Panc1 (cell line): ENCODE measurements around the gene CROCC2.

Experiments
- SIN3A ChIP-seq: IDR thresholded peaks from 2 replicates; pipeline ENCODE4 v1.6.1; 2012; ENCODE audit warnings: low read depth, mild to moderate bottlenecking, low read length, moderate library complexity, borderline replicate concordance; ENCODE audit not compliant: insufficient read depth
- TF ChIP-seq, protein P1 (sequence below): fragments of 450-650 bp; IDR thresholded peaks from 2 replicates; pipeline ENCODE4 v1.5.1; 2017; ENCODE audit warnings: mild to moderate bottlenecking
- TF ChIP-seq, protein P2 (sequence below), 2 experiments: IDR thresholded peaks; 2 replicates each; pipeline ENCODE4 v1.6.1; 2011 to 2012; ENCODE audit warnings: low read depth in 2 of 2, control low read depth in 1 of 2, low read length in 1 of 2, mild to moderate bottlenecking in 1 of 2, moderate library complexity in 1 of 2; ENCODE audit not compliant: insufficient read depth in 1 of 2

DNA sequence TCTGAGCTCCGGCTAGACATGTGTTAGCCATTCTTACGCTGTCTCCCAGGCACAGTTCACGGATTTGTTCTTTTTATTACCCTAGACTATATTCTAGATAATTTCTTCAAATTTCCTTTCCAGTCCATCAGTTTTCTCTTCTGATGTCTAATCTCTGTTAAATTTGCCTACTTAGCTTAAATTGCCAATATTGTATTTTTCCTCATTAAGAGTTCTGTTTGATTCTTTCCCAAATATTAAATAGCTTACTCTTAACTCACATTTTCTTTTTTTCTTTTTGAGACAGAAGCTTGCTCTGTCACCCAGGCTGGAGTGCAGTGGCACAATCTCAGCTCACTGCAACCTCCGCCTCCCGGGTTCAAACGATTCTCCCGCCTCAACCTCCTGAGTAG is 21.2 kb downstream of the CROCC2 start:
- TF ChIP-seq, protein P1, sequence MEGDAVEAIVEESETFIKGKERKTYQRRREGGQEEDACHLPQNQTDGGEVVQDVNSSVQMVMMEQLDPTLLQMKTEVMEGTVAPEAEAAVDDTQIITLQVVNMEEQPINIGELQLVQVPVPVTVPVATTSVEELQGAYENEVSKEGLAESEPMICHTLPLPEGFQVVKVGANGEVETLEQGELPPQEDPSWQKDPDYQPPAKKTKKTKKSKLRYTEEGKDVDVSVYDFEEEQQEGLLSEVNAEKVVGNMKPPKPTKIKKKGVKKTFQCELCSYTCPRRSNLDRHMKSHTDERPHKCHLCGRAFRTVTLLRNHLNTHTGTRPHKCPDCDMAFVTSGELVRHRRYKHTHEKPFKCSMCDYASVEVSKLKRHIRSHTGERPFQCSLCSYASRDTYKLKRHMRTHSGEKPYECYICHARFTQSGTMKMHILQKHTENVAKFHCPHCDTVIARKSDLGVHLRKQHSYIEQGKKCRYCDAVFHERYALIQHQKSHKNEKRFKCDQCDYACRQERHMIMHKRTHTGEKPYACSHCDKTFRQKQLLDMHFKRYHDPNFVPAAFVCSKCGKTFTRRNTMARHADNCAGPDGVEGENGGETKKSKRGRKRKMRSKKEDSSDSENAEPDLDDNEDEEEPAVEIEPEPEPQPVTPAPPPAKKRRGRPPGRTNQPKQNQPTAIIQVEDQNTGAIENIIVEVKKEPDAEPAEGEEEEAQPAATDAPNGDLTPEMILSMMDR, result no peak
- no peak for TF ChIP-seq SIN3A
- TF ChIP-seq, protein P2, sequence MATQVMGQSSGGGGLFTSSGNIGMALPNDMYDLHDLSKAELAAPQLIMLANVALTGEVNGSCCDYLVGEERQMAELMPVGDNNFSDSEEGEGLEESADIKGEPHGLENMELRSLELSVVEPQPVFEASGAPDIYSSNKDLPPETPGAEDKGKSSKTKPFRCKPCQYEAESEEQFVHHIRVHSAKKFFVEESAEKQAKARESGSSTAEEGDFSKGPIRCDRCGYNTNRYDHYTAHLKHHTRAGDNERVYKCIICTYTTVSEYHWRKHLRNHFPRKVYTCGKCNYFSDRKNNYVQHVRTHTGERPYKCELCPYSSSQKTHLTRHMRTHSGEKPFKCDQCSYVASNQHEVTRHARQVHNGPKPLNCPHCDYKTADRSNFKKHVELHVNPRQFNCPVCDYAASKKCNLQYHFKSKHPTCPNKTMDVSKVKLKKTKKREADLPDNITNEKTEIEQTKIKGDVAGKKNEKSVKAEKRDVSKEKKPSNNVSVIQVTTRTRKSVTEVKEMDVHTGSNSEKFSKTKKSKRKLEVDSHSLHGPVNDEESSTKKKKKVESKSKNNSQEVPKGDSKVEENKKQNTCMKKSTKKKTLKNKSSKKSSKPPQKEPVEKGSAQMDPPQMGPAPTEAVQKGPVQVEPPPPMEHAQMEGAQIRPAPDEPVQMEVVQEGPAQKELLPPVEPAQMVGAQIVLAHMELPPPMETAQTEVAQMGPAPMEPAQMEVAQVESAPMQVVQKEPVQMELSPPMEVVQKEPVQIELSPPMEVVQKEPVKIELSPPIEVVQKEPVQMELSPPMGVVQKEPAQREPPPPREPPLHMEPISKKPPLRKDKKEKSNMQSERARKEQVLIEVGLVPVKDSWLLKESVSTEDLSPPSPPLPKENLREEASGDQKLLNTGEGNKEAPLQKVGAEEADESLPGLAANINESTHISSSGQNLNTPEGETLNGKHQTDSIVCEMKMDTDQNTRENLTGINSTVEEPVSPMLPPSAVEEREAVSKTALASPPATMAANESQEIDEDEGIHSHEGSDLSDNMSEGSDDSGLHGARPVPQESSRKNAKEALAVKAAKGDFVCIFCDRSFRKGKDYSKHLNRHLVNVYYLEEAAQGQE (IDR thresholded peaks at IDR 0.05; ENCODE audit: insufficient read depth in 1 of 2, low read depth in 2 of 2, low read length in 1 of 2), result no peak
